BLaER1 (cell line): Measurements from ENCODE around the gene TMOD1.

ENCODE experiments used
- H3K27ac ChIP-seq: shearing (Covaris generic); formaldehyde crosslinking; 2 replicates; pipeline ENCODE4 v1.8.1; 2022
- H3K27me3 ChIP-seq: shearing (Covaris generic); formaldehyde crosslinking; 2 replicates; pipeline ENCODE4 v1.8.1; 2022
- H3K36me3 ChIP-seq: shearing (Covaris generic); formaldehyde crosslinking; 2 replicates; pipeline ENCODE4 v1.8.1; 2022
- H3K4me1 ChIP-seq: shearing (Covaris generic); formaldehyde crosslinking; 2 replicates; pipeline ENCODE4 v1.8.1; 2022
- H3K4me2 ChIP-seq: shearing (Covaris generic); formaldehyde crosslinking; 2 replicates; pipeline ENCODE4 v1.8.1; 2022
- H3K4me3 ChIP-seq: shearing (Covaris generic); formaldehyde crosslinking; 2 replicates; pipeline ENCODE4 v1.8.1; 2022
- H3K9ac ChIP-seq: shearing (Covaris generic); formaldehyde crosslinking; 2 replicates; pipeline ENCODE4 v1.8.1; 2022
- H3K9me3 ChIP-seq: shearing (Covaris generic); formaldehyde crosslinking; 2 replicates; pipeline ENCODE4 v1.8.1; 2022
- H4K20me1 ChIP-seq: shearing (Covaris generic); formaldehyde crosslinking; 2 replicates; pipeline ENCODE4 v1.8.1; 2022
- Cebpa-rat ChIP-seq: shearing (Covaris generic); IDR thresholded peaks from 2 replicates; pipeline ENCODE4 v1.8.1; 2022

Gene TMOD1

GRCh38 chr9:97645720-97646119 lies 144.3 kb downstream of the TMOD1 start:
- H3K4me3 ChIP-seq, result no peak overlapping the region
- H3K27me3 ChIP-seq, result no peaks in the 10 kb centered on the region
- no peak overlapping the region for H3K9ac ChIP-seq
- H4K20me1 ChIP-seq, result peaks cover 68% of the 10 kb centered on the region
- no peaks in the 10 kb centered on the region for H3K4me1 ChIP-seq
- H3K9me3 ChIP-seq, result no peaks in the 10 kb centered on the region
- TF ChIP-seq Cebpa-rat, result no peak
- peaks cover 92% of the 10 kb centered on the region for H3K36me3 ChIP-seq
- no peak overlapping the region for H3K4me2 ChIP-seq
- H3K27ac ChIP-seq, result no peak overlapping the region

- no peak overlapping the region for H3K27ac ChIP-seq
- H3K36me3 ChIP-seq, result peaks cover 92% of the 10 kb centered on the region
- no peak overlapping the region for H3K4me2 ChIP-seq
- H3K9ac ChIP-seq, result no peak overlapping the region
- peaks cover 59% of the 10 kb centered on the region for H4K20me1 ChIP-seq
- no peaks in the 10 kb centered on the region for H3K4me1 ChIP-seq
- no peak for TF ChIP-seq Cebpa-rat
- H3K4me3 ChIP-seq, result no peak overlapping the region
- H3K27me3 ChIP-seq, result no peaks in the 10 kb centered on the region
- no peaks in the 10 kb centered on the region for H3K9me3 ChIP-seq
These were observed 146.5 kb downstream of the TMOD1 start for GRCh38 chr9:97647996-97648395.
